Neuronal stem cell (in vitro differentiated cells): ENCODE results near the gene MRPL11.
"Not testable (repeated sequence)": the region's sequence is repeated elsewhere in the genome, so short reads cannot be mapped to it uniquely, and the experiment has no call there.

Source experiments
- DNase-seq: peaks from one replicate; pipeline ENCODE4 v3.0.0-alpha.2; 2013; ENCODE audit warnings: low spot score
- H2AFZ ChIP-seq: one replicate; pipeline ENCODE4 v1.6.1; 2013; ENCODE audit warnings: mild to moderate bottlenecking, low read length, inconsistent platforms
- H2AK5ac ChIP-seq: 2 replicates; pipeline ENCODE4 v1.6.1; 2013; ENCODE audit warnings: low read depth, mild to moderate bottlenecking, inconsistent platforms, low read length, moderate library complexity, mixed read lengths
- H2BK120ac ChIP-seq: 2 replicates; pipeline ENCODE4 v1.6.1; 2013; ENCODE audit warnings: low read depth, mild to moderate bottlenecking, inconsistent platforms, low read length, moderate library complexity, mixed read lengths
- H2BK12ac ChIP-seq: one replicate; pipeline ENCODE4 v1.6.1; 2013; ENCODE audit warnings: low read length, inconsistent platforms
- H2BK15ac ChIP-seq: 2 replicates; pipeline ENCODE4 v1.6.1; 2013; ENCODE audit warnings: mild to moderate bottlenecking, low read length, inconsistent platforms, mixed read lengths
- H2BK5ac ChIP-seq: one replicate; pipeline ENCODE4 v1.6.1; 2013; ENCODE audit warnings: inconsistent platforms, mild to moderate bottlenecking, low read length, moderate library complexity
- H3K14ac ChIP-seq: one replicate; pipeline ENCODE4 v1.6.1; 2013; ENCODE audit warnings: low read length, inconsistent platforms
- H3K18ac ChIP-seq: 2 replicates; pipeline ENCODE4 v1.6.1; 2013; ENCODE audit warnings: low read length, inconsistent platforms
- H3K23ac ChIP-seq: 2 replicates; pipeline ENCODE4 v1.6.1; 2013; ENCODE audit warnings: low read depth, mild to moderate bottlenecking, mixed read lengths, low read length, inconsistent platforms; ENCODE audit not compliant: poor library complexity
- H3K27ac ChIP-seq: replicated peaks from 3 replicates; pipeline ENCODE4 v1.5.1; 2013; ENCODE audit warnings: low read length, inconsistent platforms
- H3K27me3 ChIP-seq, 3 experiments: 2 replicates each; pipeline ENCODE4 v1.6.1; 2013; ENCODE audit warnings: low read length in 3 of 3, mild to moderate bottlenecking in 2 of 3, inconsistent platforms in 1 of 3, low read depth in 1 of 3, mixed read lengths in 1 of 3, moderate library complexity in 1 of 3; ENCODE audit not compliant: control insufficient read depth in 3 of 3, insufficient read depth in 3 of 3
- H3K36me3 ChIP-seq, 2 donors: replicated peaks in 1 of 2; 2 replicates each; pipeline ENCODE4 v1.6.1; 2013; ENCODE audit warnings: low read length in 2 of 2; ENCODE audit not compliant: control insufficient read depth in 2 of 2, insufficient read depth in 2 of 2
- H3K4ac ChIP-seq: 2 replicates; pipeline ENCODE4 v1.6.1; 2013; ENCODE audit warnings: inconsistent platforms, mild to moderate bottlenecking, low read length, moderate library complexity
- H3K4me1 ChIP-seq, 2 donors: 1 replicate in 1 of 2; 2 replicates in 1 of 2; pipeline ENCODE4 v1.6.1; 2013; ENCODE audit warnings: low read length in 2 of 2, low read depth in 1 of 2; ENCODE audit not compliant: control insufficient read depth in 2 of 2, insufficient read depth in 1 of 2
- H3K4me2 ChIP-seq: one replicate; pipeline ENCODE4 v1.6.1; 2013; ENCODE audit warnings: mild to moderate bottlenecking, low read length, inconsistent platforms; ENCODE audit not compliant: insufficient read depth, poor library complexity, severe bottlenecking
- H3K4me3 ChIP-seq, 2 donors: 2 replicates each; pipeline ENCODE4 v1.5.1; 2013; ENCODE audit warnings: low read length in 2 of 2, mild to moderate bottlenecking in 2 of 2, inconsistent platforms in 1 of 2, moderate library complexity in 1 of 2
- H3K79me1 ChIP-seq: one replicate; pipeline ENCODE4 v1.6.1; 2013; ENCODE audit warnings: low read depth, mild to moderate bottlenecking, inconsistent platforms, low read length, moderate library complexity
- H3K9ac ChIP-seq: one replicate; pipeline ENCODE4 v1.6.1; 2013; ENCODE audit warnings: mild to moderate bottlenecking, low read depth, low read length, inconsistent platforms; ENCODE audit not compliant: poor library complexity
- H3K9me3 ChIP-seq, 2 donors: replicated peaks in 1 of 2; 2 replicates each; pipeline versions ENCODE3 to v1.6.1; 2013; ENCODE audit warnings: low read length in 2 of 2, mild to moderate bottlenecking in 2 of 2, inconsistent platforms in 1 of 2, low read depth in 1 of 2, mixed read lengths in 1 of 2, moderate library complexity in 1 of 2; ENCODE audit not compliant: control insufficient read depth in 2 of 2, insufficient read depth in 1 of 2
- H4K8ac ChIP-seq: one replicate; pipeline ENCODE4 v1.6.1; 2013; ENCODE audit warnings: low read depth, mild to moderate bottlenecking, inconsistent platforms, low read length, moderate library complexity
- H4K91ac ChIP-seq: one replicate; pipeline ENCODE4 v1.6.1; 2013; ENCODE audit warnings: low read length, low read depth, mild to moderate bottlenecking, inconsistent platforms; ENCODE audit not compliant: poor library complexity
- WGBS, 2 donors: extraction: QIAGEN DNeasy Blood & Tissue Kit; methylation state at CpG; one replicate each; pipeline ENCODE4 v1.1.7; 2013; ENCODE audit warnings: missing lambda C conversion rate in 2 of 2, mixed read lengths in 1 of 2; ENCODE audit not compliant: insufficient read length in 2 of 2, insufficient replicate concordance in 1 of 2; ENCODE audit errors: extremely low coverage in 2 of 2; 5-methylcytosine and 5-hydroxymethylcytosine counted together

The MRPL11 gene

GRCh38 chr11:66464916-66465315, 26.3 kb upstream of the MRPL11 start:
- H3K4me3 ChIP-seq: no peak overlapping the region
- H4K8ac ChIP-seq: peak overlapping the region; percentile 52
- H3K18ac ChIP-seq: peak overlapping the region; percentile 22
- H3K9ac ChIP-seq: peak overlapping the region; percentile 7
- H3K36me3 ChIP-seq: peaks cover 2 to 10% of the 10 kb centered on the region in 2 donors
- no peak overlapping the region for H3K14ac ChIP-seq
- no peak overlapping the region for H3K4ac ChIP-seq
- no peak overlapping the region for H3K4me2 ChIP-seq
- DNase-seq: no peak
- no peaks in the 10 kb centered on the region for H3K27me3 ChIP-seq
- H3K4me1 ChIP-seq: peaks cover 11 to 22% of the 10 kb centered on the region in 2 donors
- H3K9me3 ChIP-seq: peaks cover 0 to 2% of the 10 kb centered on the region in 2 donors
- no peak overlapping the region for H4K91ac ChIP-seq
- H2BK5ac ChIP-seq: peak overlapping the region; percentile 59
- H2BK15ac ChIP-seq: no peak overlapping the region
- no peak overlapping the region for H2AFZ ChIP-seq
- no CpG with 5 or more reads among the region's 1 CpG for WGBS, 2 donors
- H3K23ac ChIP-seq: no peak overlapping the region
- peak overlapping the region; percentile 77 for H2BK12ac ChIP-seq
- H2AK5ac ChIP-seq: peak overlapping the region; percentile 20
- peak overlapping the region; percentile 16 for H3K27ac ChIP-seq
- H2BK120ac ChIP-seq: no peak overlapping the region
- H3K79me1 ChIP-seq: no peaks in the 10 kb centered on the region

GRCh38 chr11:66464116-66464515, 25.5 kb upstream of the MRPL11 start:
- WGBS, 2 donors: no CpG with 5 or more reads among the region's 5 CpGs
- not testable (repeated sequence) for H3K14ac ChIP-seq, H3K27ac ChIP-seq, H2BK5ac ChIP-seq, H3K9ac ChIP-seq, H3K9me3 ChIP-seq, H4K91ac ChIP-seq, H3K36me3 ChIP-seq, H3K23ac ChIP-seq, H2BK15ac ChIP-seq, H3K27me3 ChIP-seq, H3K4me3 ChIP-seq, H2AFZ ChIP-seq, H3K4ac ChIP-seq, H3K18ac ChIP-seq, H4K8ac ChIP-seq, DNase-seq, H2BK12ac ChIP-seq, H2AK5ac ChIP-seq, H2BK120ac ChIP-seq, H3K4me2 ChIP-seq, H3K79me1 ChIP-seq
- peaks cover 11 to 16% of the 10 kb centered on the region in 2 donors for H3K4me1 ChIP-seq

GRCh38 chr11:66462911-66463310, 24.3 kb upstream of the MRPL11 start:
- no peaks in the 10 kb centered on the region for H3K36me3 ChIP-seq
- no peak for DNase-seq
- no peak overlapping the region for H3K4me3 ChIP-seq
- H2BK15ac ChIP-seq: no peak overlapping the region
- no peaks in the 10 kb centered on the region for H3K27me3 ChIP-seq
- no peak overlapping the region for H3K14ac ChIP-seq
- H4K8ac ChIP-seq: no peak overlapping the region
- H3K4ac ChIP-seq: no peak overlapping the region
- no peak overlapping the region for H3K23ac ChIP-seq
- H4K91ac ChIP-seq: no peak overlapping the region
- H2AFZ ChIP-seq: no peak overlapping the region
- H2BK5ac ChIP-seq: no peak overlapping the region
- no peak overlapping the region for H3K18ac ChIP-seq
- H3K4me2 ChIP-seq: no peak overlapping the region
- no peak overlapping the region for H3K27ac ChIP-seq
- no peaks in the 10 kb centered on the region for H3K79me1 ChIP-seq
- H2BK12ac ChIP-seq: no peak overlapping the region
- WGBS, 2 donors: no CpG with 5 or more reads among the region's 3 CpGs
- no peak overlapping the region for H3K9ac ChIP-seq
- peaks cover 0 to 2% of the 10 kb centered on the region in 2 donors for H3K9me3 ChIP-seq
- H2AK5ac ChIP-seq: no peak overlapping the region
- no peak overlapping the region for H2BK120ac ChIP-seq
- peaks cover 7 to 8% of the 10 kb centered on the region in 2 donors for H3K4me1 ChIP-seq

DNA sequence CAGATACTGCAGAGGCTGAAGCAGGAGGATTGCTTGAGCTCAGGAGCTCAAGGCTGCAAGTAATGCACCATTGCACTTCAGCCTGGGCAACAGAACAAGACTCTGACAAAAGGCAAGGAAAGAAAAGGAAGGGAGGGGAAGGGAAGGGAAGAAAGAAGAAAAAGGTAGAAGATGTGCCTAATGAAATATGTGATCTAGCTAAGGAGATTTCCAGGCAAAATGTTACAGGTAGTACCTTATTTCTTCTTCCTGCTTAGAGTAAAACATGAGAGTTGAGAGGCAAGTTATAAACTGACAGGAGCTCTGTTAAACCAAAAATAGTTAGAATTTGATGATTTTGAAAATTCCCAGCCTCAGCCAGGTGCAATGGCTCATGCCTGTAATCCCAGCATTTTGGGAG, 23.4 kb upstream of the MRPL11 start:
- DNase-seq: no peak
- Histone ChIP-seq H3K9me3 (peaks cover 0 to 2% of the 10 kb centered on the region in 2 donors), H3K4me1 (peaks cover 0 to 3% of the 10 kb centered on the region in 2 donors), H2BK5ac (no peak overlapping the region), H2BK15ac (no peak overlapping the region), H3K9ac (no peak overlapping the region), H3K36me3 (no peaks in the 10 kb centered on the region), H2AK5ac (no peak overlapping the region), H3K27ac (no peak overlapping the region), H4K8ac (no peak overlapping the region), H3K18ac (no peak overlapping the region), H2BK120ac (no peak overlapping the region), H3K4me2 (no peak overlapping the region), H3K79me1 (no peaks in the 10 kb centered on the region), H3K27me3 (no peaks in the 10 kb centered on the region), H4K91ac (no peak overlapping the region), H3K4me3 (no peak overlapping the region), H3K14ac (no peak overlapping the region), H2AFZ (no peak overlapping the region), H3K4ac (no peak overlapping the region), H3K23ac (no peak overlapping the region), H2BK12ac (no peak overlapping the region)
